Endodermal cell (in vitro differentiated cells): ENCODE results near the gene SCPEP1. TPM values are rescaled to one million over a fixed set of nuclear protein-coding genes. Genes with fewer than 3 reads are reported as not detected.

Experiments
- DNase-seq: peaks from one replicate; pipeline ENCODE4 v3.0.0-alpha.2; 2017
- H3K27ac ChIP-seq: 2 replicates; pipeline ENCODE4 v1.5.1; 2013; ENCODE audit warnings: mild to moderate bottlenecking, low read depth, low read length, moderate library complexity
- H3K27me3 ChIP-seq: 2 replicates; pipeline ENCODE4 v1.6.1; 2013; ENCODE audit warnings: mild to moderate bottlenecking, low read length, moderate library complexity; ENCODE audit not compliant: insufficient read depth, control insufficient read depth, poor library complexity, severe bottlenecking
- H3K36me3 ChIP-seq: 2 replicates; pipeline ENCODE4 v1.7.0; 2013; ENCODE audit warnings: mild to moderate bottlenecking, low read length, moderate library complexity; ENCODE audit not compliant: control insufficient read depth, insufficient read depth
- H3K4me1 ChIP-seq: one replicate; pipeline ENCODE4 v1.7.0; 2013; ENCODE audit warnings: low read length; ENCODE audit not compliant: control insufficient read depth, insufficient read depth
- H3K4me3 ChIP-seq: 2 replicates; pipeline ENCODE4 v1.5.1; 2013; ENCODE audit warnings: mild to moderate bottlenecking, low read length, moderate library complexity
- H3K9ac ChIP-seq: 2 replicates; pipeline ENCODE4 v1.6.1; 2013; ENCODE audit warnings: mild to moderate bottlenecking, low read length, moderate library complexity; ENCODE audit not compliant: poor library complexity, severe bottlenecking; ENCODE audit errors: extremely low read depth
- H3K9me3 ChIP-seq: 2 replicates; pipeline ENCODE4 v1.6.1; 2013; ENCODE audit warnings: mild to moderate bottlenecking, low read length, moderate library complexity; ENCODE audit not compliant: control insufficient read depth
- H3K27ac Mint-ChIP-seq: 2 replicates; pipeline ENCODE4 v1.8.0; 2020; ENCODE audit warnings: mixed read lengths
- H3K27me3 Mint-ChIP-seq: 2 replicates; pipeline ENCODE4 v1.8.0; 2021; ENCODE audit warnings: mild to moderate bottlenecking, mixed read lengths; ENCODE audit not compliant: insufficient read depth
- H3K36me3 Mint-ChIP-seq: 2 replicates; pipeline ENCODE4 v1.8.0; 2020; ENCODE audit warnings: low read depth, mixed read lengths
- H3K4me1 Mint-ChIP-seq: 2 replicates; pipeline ENCODE4 v1.8.0; 2020; ENCODE audit warnings: mixed read lengths
- H3K4me3 Mint-ChIP-seq: 2 replicates; pipeline ENCODE4 v1.8.0; 2020; ENCODE audit warnings: mild to moderate bottlenecking, moderate library complexity, mixed read lengths
- H3K9me3 Mint-ChIP-seq: 2 replicates; pipeline ENCODE4 v1.8.0; 2020; ENCODE audit warnings: mild to moderate bottlenecking, mixed read lengths
- CTCF ChIP-seq: fragments of 200-600 bp; sonication (generic); conservative IDR thresholded peaks from 2 replicates; pipeline ENCODE4 v1.5.0; 2021; ENCODE audit warnings: antibody characterized with exemption, mild to moderate bottlenecking
- WGBS, 2 experiments: methylation state at CpG; one replicate each; pipeline versions ENCODE4 v1.1.5 to v1.1.7; 2013; ENCODE audit warnings: missing lambda C conversion rate in 2 of 2, mixed read lengths in 1 of 2; ENCODE audit not compliant: insufficient coverage in 1 of 2, insufficient read length in 1 of 2; 5-methylcytosine and 5-hydroxymethylcytosine counted together
- total RNA-seq, 2 donors: library from RNA; stranded (reverse); fragmentation: NEBNext Ultra II Directional in 1 of 2; extraction: Animal tissue kit (Norgen Biotek cat#: 25700) in 1 of 2; gene quantifications; 2 replicates in 1 of 2; 3 replicates in 1 of 2; pipeline ENCODE4 v1.2.1, GENCODE V29; 2021

SCPEP1 gene
- total RNA-seq, 2 donors from 2014 or later, result 28.5 to 30.8 TPM

GRCh38 chr17:57035971-57036481 lies 58.1 kb downstream of the SCPEP1 start:
- Mint-ChIP-seq H3K4me3 (no peak overlapping the region), H3K27ac (no peak overlapping the region), H3K9me3 (no peaks in the 10 kb centered on the region), H3K4me1 (no peaks in the 10 kb centered on the region), H3K36me3 (no peaks in the 10 kb centered on the region), H3K27me3 (peaks cover 8% of the 10 kb centered on the region)
- no peak overlapping the region for H3K9ac ChIP-seq
- no peak for DNase-seq
- no peaks in the 10 kb centered on the region for H3K36me3 ChIP-seq
- H3K4me3 ChIP-seq, result no peak overlapping the region
- TF ChIP-seq CTCF, result no peak
- H3K27me3 ChIP-seq, result no peaks in the 10 kb centered on the region
- no peak overlapping the region for H3K27ac ChIP-seq
- no peaks in the 10 kb centered on the region for H3K4me1 ChIP-seq
- 89 to 96% methylated on average over 4 of the region's 4 CpGs for WGBS, 2 experiments
- no peaks in the 10 kb centered on the region for H3K9me3 ChIP-seq

GRCh38 chr17:57037411-57037810 lies 59.5 kb downstream of the SCPEP1 start:
- H3K27ac Mint-ChIP-seq, result no peak overlapping the region
- Histone ChIP-seq H3K4me1 (no peaks in the 10 kb centered on the region), H3K36me3 (no peaks in the 10 kb centered on the region), H3K27ac (no peak overlapping the region), H3K27me3 (no peaks in the 10 kb centered on the region), H3K9ac (no peak overlapping the region), H3K4me3 (no peak overlapping the region), H3K9me3 (no peaks in the 10 kb centered on the region)
- H3K4me1 Mint-ChIP-seq, result no peaks in the 10 kb centered on the region
- H3K4me3 Mint-ChIP-seq, result no peak overlapping the region
- no peaks in the 10 kb centered on the region for H3K36me3 Mint-ChIP-seq
- no peak for DNase-seq
- H3K27me3 Mint-ChIP-seq, result peaks cover 8% of the 10 kb centered on the region
- TF ChIP-seq CTCF, result no peak
- H3K9me3 Mint-ChIP-seq, result no peaks in the 10 kb centered on the region
- 60% methylated on average over 1 of the region's 1 CpG; no CpG with 5 or more reads in 1 of the 2 experiments for WGBS, 2 experiments

GRCh38 chr17:57038486-57038885 lies 60.6 kb downstream of the SCPEP1 start:
- no peak for DNase-seq
- Histone ChIP-seq H3K4me3 (no peak overlapping the region), H3K9me3 (no peaks in the 10 kb centered on the region), H3K4me1 (no peaks in the 10 kb centered on the region), H3K27ac (no peak overlapping the region), H3K36me3 (no peaks in the 10 kb centered on the region), H3K27me3 (no peaks in the 10 kb centered on the region), H3K9ac (no peak overlapping the region)
- Mint-ChIP-seq H3K4me1 (no peaks in the 10 kb centered on the region), H3K27ac (no peak overlapping the region), H3K9me3 (no peaks in the 10 kb centered on the region), H3K36me3 (no peaks in the 10 kb centered on the region), H3K4me3 (no peak overlapping the region), H3K27me3 (peaks cover 8% of the 10 kb centered on the region)
- TF ChIP-seq CTCF, result no peak
- WGBS, 2 experiments, result 86 to 100% methylated on average over 1 to 3 of the region's 3 CpGs
